Parathyroid adenoma (tissue), 2 donors: Measurements from ENCODE around the gene GALNT10.
"Not testable (repeated sequence)": the region's sequence is repeated elsewhere in the genome, so short reads cannot be mapped to it uniquely, and the experiment has no call there.

Source experiments
- H2AFZ ChIP-seq: fragments of 300-600 bp; sonication (generic); one replicate; pipeline ENCODE4 v1.7.0; 2017; ENCODE audit warnings: antibody characterized with exemption, mild to moderate bottlenecking
- H3K27ac ChIP-seq: fragments of 300-600 bp; sonication (generic); one replicate; pipeline ENCODE4 v1.7.0; 2017
- H3K27me3 ChIP-seq: fragments of 300-600 bp; sonication (generic); one replicate; pipeline ENCODE4 v1.7.0; 2017; ENCODE audit warnings: low read length; ENCODE audit not compliant: control insufficient read depth, insufficient read depth
- H3K36me3 ChIP-seq: fragments of 300-600 bp; sonication (generic); one replicate; pipeline ENCODE4 v1.7.0; 2017; ENCODE audit warnings: low read length; ENCODE audit not compliant: control insufficient read depth, insufficient read depth
- H3K4me1 ChIP-seq: fragments of 300-600 bp; sonication (generic); one replicate; pipeline ENCODE4 v1.7.0; 2017; ENCODE audit warnings: control low read depth
- H3K4me2 ChIP-seq: fragments of 300-600 bp; sonication (generic); one replicate; pipeline ENCODE4 v1.7.0; 2017; ENCODE audit warnings: low read length
- H3K4me3 ChIP-seq: fragments of 300-600 bp; sonication (generic); one replicate; pipeline ENCODE4 v1.7.0; 2017; ENCODE audit warnings: low read depth, low read length
- H3K79me2 ChIP-seq: fragments of 300-600 bp; sonication (generic); one replicate; pipeline ENCODE4 v1.7.0; 2017; ENCODE audit warnings: control low read depth
- H3K9ac ChIP-seq: fragments of 300-600 bp; sonication (generic); one replicate; pipeline ENCODE4 v1.7.0; 2017; ENCODE audit warnings: mild to moderate bottlenecking
- H3K9me3 ChIP-seq: fragments of 300-600 bp; sonication (generic); one replicate; pipeline ENCODE4 v1.7.0; 2017; ENCODE audit warnings: low read length; ENCODE audit not compliant: control insufficient read depth
- CTCF ChIP-seq: fragments of 300-600 bp; sonication (generic); IDR thresholded peaks from one replicate; pipeline ENCODE4 v1.7.0; 2017; ENCODE audit warnings: antibody characterized with exemption, mild to moderate bottlenecking
- donor health status: primary hyperparathyroidism.

Gene GALNT10

GRCh38 chr5:154146409-154146808 is 44.1 kb upstream of the GALNT10 start:
- no peak overlapping the region for H2AFZ ChIP-seq
- no peak overlapping the region for H3K4me2 ChIP-seq
- H3K4me1 ChIP-seq: no peaks in the 10 kb centered on the region
- H3K27me3 ChIP-seq: no peaks in the 10 kb centered on the region
- no peak for TF ChIP-seq CTCF
- no peaks in the 10 kb centered on the region for H3K79me2 ChIP-seq
- H3K9me3 ChIP-seq: no peaks in the 10 kb centered on the region
- H3K4me3 ChIP-seq: no peak overlapping the region
- no peaks in the 10 kb centered on the region for H3K36me3 ChIP-seq
- no peak overlapping the region for H3K9ac ChIP-seq
- H3K27ac ChIP-seq: no peak overlapping the region

GRCh38 chr5:154147666-154148065 is 42.9 kb upstream of the GALNT10 start:
- Histone ChIP-seq H3K9ac (no peak overlapping the region), H3K4me1 (no peaks in the 10 kb centered on the region), H3K9me3 (no peaks in the 10 kb centered on the region), H3K79me2 (no peaks in the 10 kb centered on the region), H3K4me3 (no peak overlapping the region), H3K27me3 (no peaks in the 10 kb centered on the region), H3K27ac (no peak overlapping the region), H3K36me3 (no peaks in the 10 kb centered on the region), H2AFZ (no peak overlapping the region), H3K4me2 (no peak overlapping the region)
- TF ChIP-seq CTCF: no peak

- H3K27ac ChIP-seq, H3K36me3 ChIP-seq, H3K9ac ChIP-seq, H3K27me3 ChIP-seq, H3K79me2 ChIP-seq, H3K4me1 ChIP-seq, H3K4me3 ChIP-seq, H3K4me2 ChIP-seq, H3K9me3 ChIP-seq, H2AFZ ChIP-seq: not testable (repeated sequence)
Measured at GRCh38 chr5:154150471-154150870, 40.1 kb upstream of the GALNT10 start.

- Histone ChIP-seq H3K36me3 (no peaks in the 10 kb centered on the region), H3K9me3 (no peaks in the 10 kb centered on the region), H2AFZ (no peak overlapping the region), H3K79me2 (no peaks in the 10 kb centered on the region), H3K4me3 (no peak overlapping the region), H3K9ac (no peak overlapping the region), H3K4me2 (no peak overlapping the region), H3K27ac (no peak overlapping the region), H3K27me3 (no peaks in the 10 kb centered on the region), H3K4me1 (no peaks in the 10 kb centered on the region)
- TF ChIP-seq CTCF: no peak
Measured at GRCh38 chr5:154157483-154158378, 32.8 kb upstream of the GALNT10 start.

GRCh38 chr5:154158379-154158737 is 32.2 kb upstream of the GALNT10 start:
- no peak overlapping the region for H3K4me2 ChIP-seq
- H3K9ac ChIP-seq: no peak overlapping the region
- H3K79me2 ChIP-seq: no peaks in the 10 kb centered on the region
- H3K36me3 ChIP-seq: no peaks in the 10 kb centered on the region
- no peaks in the 10 kb centered on the region for H3K27me3 ChIP-seq
- no peaks in the 10 kb centered on the region for H3K9me3 ChIP-seq
- no peak for TF ChIP-seq CTCF
- H3K4me1 ChIP-seq: no peaks in the 10 kb centered on the region
- H3K4me3 ChIP-seq: no peak overlapping the region
- H3K27ac ChIP-seq: no peak overlapping the region
- H2AFZ ChIP-seq: no peak overlapping the region
